Measurements from ENCODE around the gene SHANK1.
A peak's percentile ranks its signal among the peaks of the same experiment; 100 is the strongest.

SHANK1 gene

DNA sequence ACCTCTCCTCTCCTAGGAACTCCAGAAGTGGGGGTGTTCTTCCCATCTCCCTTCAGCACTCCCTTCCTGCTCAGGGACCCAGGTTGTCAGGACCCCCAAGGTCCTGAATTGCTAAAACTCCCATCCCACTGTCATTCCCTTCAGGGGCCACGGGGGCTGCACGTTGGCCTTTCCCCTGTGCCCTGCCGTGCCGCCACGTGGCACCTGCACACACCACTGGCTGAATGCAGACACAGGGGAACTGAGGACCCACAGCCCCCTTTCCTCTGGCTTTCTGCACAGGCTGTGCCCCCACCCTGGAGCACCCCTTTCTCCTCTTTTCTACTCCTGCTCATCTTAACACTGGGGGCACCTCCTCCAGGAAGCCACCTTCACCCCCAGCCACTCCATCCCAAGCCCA lies 9.0 kb downstream of the SHANK1 start:
- DNase-seq (ENCODE audit: low read depth) = no peak
- TF ChIP-seq, protein P1, sequence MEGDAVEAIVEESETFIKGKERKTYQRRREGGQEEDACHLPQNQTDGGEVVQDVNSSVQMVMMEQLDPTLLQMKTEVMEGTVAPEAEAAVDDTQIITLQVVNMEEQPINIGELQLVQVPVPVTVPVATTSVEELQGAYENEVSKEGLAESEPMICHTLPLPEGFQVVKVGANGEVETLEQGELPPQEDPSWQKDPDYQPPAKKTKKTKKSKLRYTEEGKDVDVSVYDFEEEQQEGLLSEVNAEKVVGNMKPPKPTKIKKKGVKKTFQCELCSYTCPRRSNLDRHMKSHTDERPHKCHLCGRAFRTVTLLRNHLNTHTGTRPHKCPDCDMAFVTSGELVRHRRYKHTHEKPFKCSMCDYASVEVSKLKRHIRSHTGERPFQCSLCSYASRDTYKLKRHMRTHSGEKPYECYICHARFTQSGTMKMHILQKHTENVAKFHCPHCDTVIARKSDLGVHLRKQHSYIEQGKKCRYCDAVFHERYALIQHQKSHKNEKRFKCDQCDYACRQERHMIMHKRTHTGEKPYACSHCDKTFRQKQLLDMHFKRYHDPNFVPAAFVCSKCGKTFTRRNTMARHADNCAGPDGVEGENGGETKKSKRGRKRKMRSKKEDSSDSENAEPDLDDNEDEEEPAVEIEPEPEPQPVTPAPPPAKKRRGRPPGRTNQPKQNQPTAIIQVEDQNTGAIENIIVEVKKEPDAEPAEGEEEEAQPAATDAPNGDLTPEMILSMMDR (IDR thresholded peaks at IDR 0.05; ENCODE audit: low read depth, low read length, missing control alignments) = no peak
- no peak overlapping the region for H3K4me3 ChIP-seq (ENCODE audit: low read depth, low read length)

DNA sequence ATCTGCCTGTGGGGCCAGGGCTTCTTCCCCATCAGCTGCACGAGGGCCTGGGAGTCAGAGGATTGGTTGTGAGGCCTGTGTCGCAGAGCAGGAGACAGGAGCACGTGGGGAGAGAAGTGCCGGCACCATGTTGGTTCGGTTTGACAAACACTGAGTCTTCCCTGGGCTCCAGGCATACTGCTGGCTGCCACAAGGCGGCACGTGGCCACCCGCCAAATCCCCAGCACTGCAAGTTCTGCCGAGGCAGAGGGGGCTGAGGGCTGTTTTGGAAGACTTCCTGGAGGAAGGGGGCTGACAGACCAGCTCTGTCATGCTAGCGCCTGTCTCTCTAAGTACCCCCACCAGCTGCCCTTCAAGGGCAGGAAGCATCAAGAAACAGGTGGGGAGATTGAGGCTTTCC lies 9.5 kb downstream of the SHANK1 start:
- TF ChIP-seq, protein P1 (IDR thresholded peaks at IDR 0.05; ENCODE audit: low read depth, low read length, missing control alignments) = no peak
- DNase-seq (ENCODE audit: low read depth) = no peak
- H3K4me3 ChIP-seq (ENCODE audit: low read depth, low read length) = no peak overlapping the region

DNA sequence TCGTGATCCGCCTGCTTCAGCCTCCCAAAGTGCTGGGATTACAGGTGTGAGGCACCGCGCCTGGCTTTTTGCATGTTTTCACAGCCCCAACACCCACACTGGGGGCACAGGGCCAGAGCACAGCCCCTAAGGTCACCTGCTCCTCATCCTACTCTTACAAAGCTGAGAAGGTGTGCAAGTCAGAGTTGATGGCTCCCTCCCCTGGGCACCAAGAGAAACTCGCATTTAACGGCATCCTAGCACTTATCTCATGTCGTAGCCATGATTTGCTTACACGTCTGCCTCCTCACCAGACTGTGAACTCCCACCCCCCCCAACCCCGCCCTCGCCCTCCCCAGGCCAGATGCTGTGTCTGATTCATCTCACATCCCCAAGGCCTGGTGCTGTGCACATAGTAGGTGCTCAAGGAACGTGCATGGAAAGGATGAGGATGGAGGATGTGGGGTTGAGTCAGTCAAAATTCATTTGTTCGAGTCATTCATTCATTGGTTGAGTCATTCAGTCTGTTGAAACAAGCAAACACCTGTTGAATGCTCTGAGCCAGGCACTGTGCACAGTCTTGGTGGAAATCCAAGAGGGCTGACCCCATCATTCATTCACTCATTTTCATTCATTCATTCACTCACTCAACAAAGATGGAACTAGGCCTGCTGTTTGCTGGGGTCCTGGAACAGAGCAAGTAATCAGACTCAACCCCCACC lies 11.3 kb downstream of the SHANK1 start:
- DNase-seq (ENCODE audit: low read depth) = no peak
- TF ChIP-seq, protein P1 (IDR thresholded peaks at IDR 0.05; ENCODE audit: low read depth, low read length, missing control alignments) = no peak

DNA sequence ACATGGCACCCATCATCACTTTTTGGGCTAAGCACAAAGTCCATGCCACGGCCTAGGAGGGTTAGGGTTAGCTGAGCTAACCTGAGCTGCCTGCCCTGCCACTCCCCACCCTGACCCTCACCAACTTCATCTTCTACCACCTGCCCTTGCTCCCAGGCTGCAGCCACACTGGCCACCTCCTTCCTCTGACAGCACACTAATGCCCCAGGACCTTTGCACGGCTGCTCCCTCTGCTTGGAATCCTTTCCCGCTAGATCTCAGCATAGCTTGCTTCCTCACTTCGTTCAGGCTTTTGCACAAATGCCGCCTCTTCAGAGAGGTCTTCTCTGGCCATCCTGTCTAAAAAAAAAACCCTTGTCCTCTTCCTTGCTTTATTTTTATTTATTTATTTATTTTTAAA lies 13.2 kb downstream of the SHANK1 start:
- DNase-seq (ENCODE audit: low read depth) = no peak
- TF ChIP-seq, protein P1 (IDR thresholded peaks at IDR 0.05; ENCODE audit: low read depth, low read length, missing control alignments) = no peak
- H3K4me3 ChIP-seq (ENCODE audit: low read depth, low read length) = no peak overlapping the region

More for the DNA sequence above, 11.3 kb downstream of the SHANK1 start:
- no peak overlapping the region for H3K4me3 ChIP-seq (ENCODE audit: low read depth, low read length)

DNA sequence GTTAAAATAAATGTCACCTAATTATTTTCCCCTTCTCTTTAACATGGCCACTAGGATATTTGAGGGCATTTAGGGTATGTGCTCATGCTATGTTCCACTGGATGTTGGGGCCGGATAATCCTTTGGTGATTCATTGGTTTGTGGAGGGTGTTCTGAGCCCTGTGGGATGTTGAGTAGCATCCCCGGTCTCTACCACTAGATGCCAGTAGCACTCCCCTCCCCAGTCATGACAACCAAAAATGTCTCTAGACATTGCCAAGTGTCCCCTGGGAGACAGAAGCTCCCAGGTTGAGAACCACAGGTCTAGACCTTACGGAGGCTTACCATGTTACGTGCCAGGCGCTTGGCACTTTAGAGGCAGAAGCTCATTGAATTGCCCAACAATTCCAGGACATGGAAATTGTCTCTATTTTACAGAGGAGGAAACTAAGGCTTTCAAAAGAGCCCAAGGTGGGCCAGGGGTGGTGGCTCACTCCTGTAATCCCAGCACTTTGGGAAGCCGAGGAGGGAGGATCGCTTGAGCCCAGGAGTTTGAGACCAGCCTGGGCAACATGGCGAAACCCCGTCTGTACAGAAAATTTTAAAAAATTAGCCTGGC lies 14.1 kb downstream of the SHANK1 start:
- H3K4me3 ChIP-seq (ENCODE audit: low read depth, low read length) = no peak overlapping the region
- no peak for DNase-seq (ENCODE audit: low read depth)
- TF ChIP-seq, protein P1 (IDR thresholded peaks at IDR 0.05; ENCODE audit: low read depth, low read length, missing control alignments) = peak; percentile 85

DNA sequence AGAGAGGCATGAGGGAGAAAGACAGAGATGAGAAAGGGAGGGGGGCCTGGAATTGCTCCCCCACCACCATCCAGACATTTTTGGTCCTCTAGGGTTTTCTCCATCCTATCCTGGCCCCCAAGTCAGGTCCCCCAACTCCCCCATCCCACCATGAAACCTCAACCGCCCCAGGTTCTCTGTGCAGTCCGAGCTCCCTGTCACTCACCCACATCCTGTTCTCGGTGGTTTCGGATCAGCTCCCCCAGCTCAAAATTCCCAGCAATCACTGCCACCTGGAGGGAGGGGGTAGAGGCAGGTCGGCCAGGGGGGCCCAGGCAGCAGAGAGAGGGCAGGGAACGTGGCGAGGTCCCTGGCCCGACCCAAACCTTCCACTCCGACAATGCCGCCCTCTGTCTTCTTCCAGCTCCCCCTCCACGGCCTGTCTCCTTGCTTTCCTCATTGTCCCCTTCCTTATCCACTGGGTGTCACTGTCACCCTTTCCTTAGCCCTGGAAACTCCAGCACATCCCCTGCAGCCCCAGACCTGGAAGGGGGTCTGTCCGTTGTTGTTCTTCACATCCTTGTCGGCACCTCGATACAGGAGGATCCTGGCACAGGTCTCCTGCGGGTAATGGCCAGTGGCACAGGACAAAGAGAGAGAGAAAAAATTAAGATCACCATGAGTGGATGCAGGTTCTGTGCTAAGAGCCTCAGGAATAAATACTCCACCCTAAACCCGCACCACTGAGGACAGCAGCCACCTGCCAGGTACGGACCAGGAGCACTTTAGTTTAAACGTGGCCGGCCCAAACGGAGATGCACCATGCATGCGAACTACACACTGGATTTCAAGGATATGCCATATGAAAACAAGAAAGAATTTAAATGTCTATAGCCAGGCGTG lies 15.4 kb downstream of the SHANK1 start:
- DNase-seq (ENCODE audit: low read depth) = no peak
- no peak overlapping the region for H3K4me3 ChIP-seq (ENCODE audit: low read depth, low read length)
- TF ChIP-seq, protein P1 (IDR thresholded peaks at IDR 0.05; ENCODE audit: low read depth, low read length, missing control alignments) = no peak
